Stimulated activated CD4-positive, alpha-beta T cell treated with anti-CD3 and anti-CD28 coated beads, Interleukin-1b, Interleukin-23, amount 100 ng/mL, for 48 hours (primary cell): Measurements from ENCODE around the gene SMS.

Experiments used
- DNase-seq: peaks from one replicate; pipeline ENCODE4 v3.0.0-alpha.2; 2020

SMS gene

DNA sequence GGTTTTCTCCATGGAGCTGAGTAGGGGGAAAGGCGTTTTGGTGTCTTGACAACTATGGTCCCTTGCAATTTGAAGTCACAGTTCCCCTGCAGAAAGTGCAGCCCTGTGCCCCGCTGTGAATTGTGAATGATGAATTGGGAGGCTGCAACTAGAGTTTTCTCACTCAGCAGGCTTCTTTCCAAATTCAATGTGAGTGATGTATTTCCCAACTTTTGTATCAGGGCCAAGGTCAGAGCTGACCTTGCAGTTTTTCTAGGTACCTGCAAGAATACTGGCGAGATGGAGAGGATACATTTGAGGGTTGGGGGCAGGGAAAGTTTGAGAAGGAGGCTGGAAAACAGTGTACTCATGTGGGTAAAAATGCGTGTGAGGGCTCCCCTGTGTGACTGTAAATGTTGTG, 103.4 kb downstream of the SMS start:
- DNase-seq, result no peak
